NCI-H460 (cell line): ENCODE results near the gene HINT2. TPM values are rescaled to one million over a fixed set of nuclear protein-coding genes. Genes with fewer than 3 reads are reported as not detected.

ENCODE experiments used
- DNase-seq: peaks from one replicate; pipeline ENCODE4 v3.0.0-alpha.2; 2016; ENCODE audit warnings: low read depth; ENCODE audit errors: extremely low read depth
- small RNA-seq, 2 experiments: library from RNA; depleted of rRNA; stranded (forward); fragments of <200 nt; gene quantifications; one replicate each; pipeline ENCODE3, GENCODE V24; 2014
- total RNA-seq: library from RNA; depleted of rRNA; stranded (reverse); fragments of >200 nt; shearing (Covaris generic); gene quantifications from 2 replicates; pipeline ENCODE4 v1.2.3, GENCODE V29; 2014; rRNA removed

The HINT2 gene
- total RNA-seq, 1 experiment from 2014 or later = 22.8 TPM

DNA sequence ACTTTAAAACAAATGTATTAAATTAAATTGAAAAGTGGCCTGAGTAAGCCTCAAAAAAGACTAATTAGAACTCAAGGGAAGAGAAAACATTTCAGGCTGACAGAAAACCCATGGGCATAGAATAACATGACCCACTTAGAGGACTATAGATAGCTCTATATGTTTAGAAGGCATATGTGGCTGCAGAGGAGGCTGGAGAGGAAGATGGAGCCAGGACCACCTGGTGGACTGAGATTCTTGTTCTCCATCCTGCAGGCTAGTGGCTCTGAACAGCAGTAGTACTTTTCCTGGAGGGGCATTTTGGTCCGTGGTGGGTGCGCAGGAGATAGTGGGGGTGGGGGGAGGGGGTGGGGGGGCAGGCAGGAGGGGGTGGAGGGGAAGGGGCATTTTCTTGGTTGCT, 33.8 kb downstream of the HINT2 start:
- no peak for DNase-seq

- no peak for DNase-seq
These were observed 36.3 kb downstream of the HINT2 start for GRCh38 chr9:35778496-35778895.

- DNase-seq = no peak
These were observed 38.8 kb downstream of the HINT2 start for GRCh38 chr9:35776018-35776417.

- DNase-seq = no peak
These were observed 39.8 kb downstream of the HINT2 start for GRCh38 chr9:35774907-35775635.

DNA sequence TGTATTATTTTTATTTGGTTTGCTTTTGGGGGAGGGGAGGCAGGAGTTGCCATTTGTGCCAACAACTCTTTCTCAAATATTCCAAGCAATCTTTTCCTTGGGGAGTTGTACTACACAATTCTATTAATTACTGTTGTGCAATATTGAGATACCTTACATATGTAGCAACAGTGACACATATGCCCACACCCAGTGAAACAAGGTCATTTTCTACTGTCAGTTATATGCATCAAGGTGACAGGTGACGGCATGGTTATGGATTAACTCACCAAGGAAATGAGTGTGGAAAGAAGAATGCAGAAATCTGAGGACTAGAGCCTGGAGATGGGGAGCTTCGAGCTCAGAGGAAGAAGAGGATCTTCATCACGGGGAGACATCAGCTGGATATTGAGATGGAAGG, 42.9 kb downstream of the HINT2 start:
- DNase-seq = no peak

- DNase-seq = no peak
These were observed 43.3 kb downstream of the HINT2 start for GRCh38 chr9:35771534-35771933.

- no peak for DNase-seq
These were observed 43.8 kb downstream of the HINT2 start for GRCh38 chr9:35771075-35771433.

GRCh38 chr9:35769763-35770162, 45.1 kb downstream of the HINT2 start:
- DNase-seq = no peak

DNA sequence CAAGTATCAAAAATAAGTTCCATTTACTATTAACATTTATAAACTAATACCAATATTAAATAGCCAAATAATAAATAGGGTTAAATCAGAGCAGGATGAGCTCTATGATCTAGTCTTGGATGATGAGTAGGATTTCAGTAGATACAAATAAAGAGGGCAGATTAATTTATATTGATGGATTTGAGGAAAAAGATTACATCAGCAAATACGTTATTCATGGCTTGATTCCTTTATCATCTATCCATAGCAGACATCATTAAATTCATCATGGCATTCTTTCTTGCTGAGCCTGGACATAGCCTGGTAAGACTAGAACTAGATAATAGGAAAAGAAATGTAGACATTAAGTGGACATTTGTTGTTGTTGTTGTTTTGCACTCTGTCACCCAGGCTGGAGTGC, 47.4 kb downstream of the HINT2 start:
- no peak for DNase-seq

GRCh38 chr9:35766997-35767396, 47.8 kb downstream of the HINT2 start:
- DNase-seq = no peak

DNA sequence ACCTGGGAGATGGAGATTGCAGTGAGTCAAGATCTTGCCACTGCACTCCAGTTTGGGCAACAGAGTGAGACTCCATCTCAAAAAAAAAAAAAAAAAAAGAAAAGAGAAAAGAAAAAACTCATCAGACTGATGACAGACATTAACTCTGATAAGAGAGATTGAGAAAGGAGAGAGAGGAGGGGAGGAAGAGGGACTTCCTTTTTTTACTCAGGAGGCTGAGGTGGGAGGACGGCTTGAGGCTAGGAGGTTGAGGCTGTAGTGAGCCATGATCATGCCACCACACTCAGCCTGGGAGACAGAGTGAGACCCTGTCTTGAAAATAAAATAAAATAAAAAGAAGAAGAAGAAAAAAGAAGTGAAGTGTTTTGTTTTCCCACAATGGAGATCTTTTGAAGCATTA, 51.0 kb downstream of the HINT2 start:
- DNase-seq = no peak

- DNase-seq = no peak
These were observed 51.7 kb downstream of the HINT2 start for GRCh38 chr9:35763181-35763580.

Small RNA genes within 50 kb of the gene (small RNA-seq; reads per million reads assigned to genes)
- 0.02 to 0.06 reads per million in 2 experiments for gene HINT2

Other genes with a start within 250 kb of the HINT2 start
- 7.8 and 8.5 TPM in 2 replicates for gene TESK1, start 209.8 kb downstream of the HINT2 start, total RNA-seq
- gene CD72, start 196.6 kb downstream of the HINT2 start, total RNA-seq = not detected in 2 replicates
- gene SIT1, start 164.1 kb downstream of the HINT2 start, total RNA-seq = not detected in 2 replicates
- 9,964 and 10,171 TPM in 2 replicates for gene RMRP, start 157.0 kb downstream of the HINT2 start, total RNA-seq
- 6.3 and 8.4 TPM in 2 replicates for gene CCDC107, start 156.8 kb downstream of the HINT2 start, total RNA-seq
- gene ARHGEF39, start 149.8 kb downstream of the HINT2 start, total RNA-seq = 5.0 and 7.5 TPM in 2 replicates
- gene CA9, start 141.1 kb downstream of the HINT2 start, total RNA-seq = 10.1 and 13.7 TPM in 2 replicates
- gene TPM2, start 125.1 kb downstream of the HINT2 start, total RNA-seq = 36.3 and 40.7 TPM in 2 replicates
- 44.8 TPM in 2 replicates for gene TLN1, start 82.8 kb downstream of the HINT2 start, total RNA-seq
- gene CREB3, start 82.4 kb downstream of the HINT2 start, total RNA-seq = 22.4 and 24.5 TPM in 2 replicates
- 19.8 and 24.0 TPM in 2 replicates for gene GBA2, start 65.8 kb downstream of the HINT2 start, total RNA-seq
- gene RGP1, start 65.8 kb downstream of the HINT2 start, total RNA-seq = 13.0 and 15.0 TPM in 2 replicates
- gene MSMP, start 60.8 kb downstream of the HINT2 start, total RNA-seq = 1.1 TPM in 1 of 2 replicates, not detected in the other
- 1.7 and 7.0 TPM in 2 replicates for gene NPR2, start 23.5 kb downstream of the HINT2 start, total RNA-seq
- 0.14 and 0.47 TPM in 2 replicates for gene SPAG8, start 2.8 kb downstream of the HINT2 start, total RNA-seq
- gene FAM221B, start 13.7 kb upstream of the HINT2 start, total RNA-seq = not detected in 2 replicates
- 1.2 and 1.4 TPM in 2 replicates for gene TMEM8B, start 14.2 kb upstream of the HINT2 start, total RNA-seq
- not detected in 2 replicates for gene OR13J1, start 55.4 kb upstream of the HINT2 start, total RNA-seq
- gene HRCT1, start 91.2 kb upstream of the HINT2 start, total RNA-seq = 1.4 and 3.2 TPM in 2 replicates
- gene SPAAR, start 94.4 kb upstream of the HINT2 start, total RNA-seq = 0.46 TPM in 1 of 2 replicates, not detected in the other
- not detected in 2 replicates for gene OR2S2, start 143.1 kb upstream of the HINT2 start, total RNA-seq
- gene RECK, start 221.9 kb upstream of the HINT2 start, total RNA-seq = 3.6 and 6.0 TPM in 2 replicates